ENCODE results near the gene DLG3.

The DLG3 gene

DNA sequence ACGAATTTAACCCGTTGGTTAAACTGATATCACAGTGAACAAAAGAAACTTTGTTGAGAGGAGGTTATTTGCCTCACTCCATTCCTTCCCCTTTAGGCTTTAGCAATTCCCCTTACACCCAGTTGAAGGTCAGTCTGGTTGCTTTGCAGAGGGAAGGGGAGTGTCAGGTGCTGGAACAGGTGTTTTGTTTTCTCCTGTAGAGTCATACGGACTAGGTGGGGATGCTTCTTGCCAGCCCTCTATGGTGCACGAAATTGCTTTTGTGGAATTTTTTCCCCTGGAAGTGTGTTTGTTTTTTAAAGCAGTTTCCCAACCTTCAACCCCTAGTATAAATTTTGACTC is 33.1 kb downstream of the DLG3 start:
- TF ChIP-seq, protein P1, sequence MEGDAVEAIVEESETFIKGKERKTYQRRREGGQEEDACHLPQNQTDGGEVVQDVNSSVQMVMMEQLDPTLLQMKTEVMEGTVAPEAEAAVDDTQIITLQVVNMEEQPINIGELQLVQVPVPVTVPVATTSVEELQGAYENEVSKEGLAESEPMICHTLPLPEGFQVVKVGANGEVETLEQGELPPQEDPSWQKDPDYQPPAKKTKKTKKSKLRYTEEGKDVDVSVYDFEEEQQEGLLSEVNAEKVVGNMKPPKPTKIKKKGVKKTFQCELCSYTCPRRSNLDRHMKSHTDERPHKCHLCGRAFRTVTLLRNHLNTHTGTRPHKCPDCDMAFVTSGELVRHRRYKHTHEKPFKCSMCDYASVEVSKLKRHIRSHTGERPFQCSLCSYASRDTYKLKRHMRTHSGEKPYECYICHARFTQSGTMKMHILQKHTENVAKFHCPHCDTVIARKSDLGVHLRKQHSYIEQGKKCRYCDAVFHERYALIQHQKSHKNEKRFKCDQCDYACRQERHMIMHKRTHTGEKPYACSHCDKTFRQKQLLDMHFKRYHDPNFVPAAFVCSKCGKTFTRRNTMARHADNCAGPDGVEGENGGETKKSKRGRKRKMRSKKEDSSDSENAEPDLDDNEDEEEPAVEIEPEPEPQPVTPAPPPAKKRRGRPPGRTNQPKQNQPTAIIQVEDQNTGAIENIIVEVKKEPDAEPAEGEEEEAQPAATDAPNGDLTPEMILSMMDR (IDR thresholded peaks at IDR 0.05; ENCODE audit: low read depth, low read length), result no peak
- no peak for DNase-seq (ENCODE audit: extremely low read depth, low read depth)

GRCh38 chrX:70478526-70479245 is 34.1 kb downstream of the DLG3 start:
- TF ChIP-seq, protein P1 (IDR thresholded peaks at IDR 0.05; ENCODE audit: low read depth, low read length), result no peak
- no peak for DNase-seq (ENCODE audit: extremely low read depth, low read depth)

DNA sequence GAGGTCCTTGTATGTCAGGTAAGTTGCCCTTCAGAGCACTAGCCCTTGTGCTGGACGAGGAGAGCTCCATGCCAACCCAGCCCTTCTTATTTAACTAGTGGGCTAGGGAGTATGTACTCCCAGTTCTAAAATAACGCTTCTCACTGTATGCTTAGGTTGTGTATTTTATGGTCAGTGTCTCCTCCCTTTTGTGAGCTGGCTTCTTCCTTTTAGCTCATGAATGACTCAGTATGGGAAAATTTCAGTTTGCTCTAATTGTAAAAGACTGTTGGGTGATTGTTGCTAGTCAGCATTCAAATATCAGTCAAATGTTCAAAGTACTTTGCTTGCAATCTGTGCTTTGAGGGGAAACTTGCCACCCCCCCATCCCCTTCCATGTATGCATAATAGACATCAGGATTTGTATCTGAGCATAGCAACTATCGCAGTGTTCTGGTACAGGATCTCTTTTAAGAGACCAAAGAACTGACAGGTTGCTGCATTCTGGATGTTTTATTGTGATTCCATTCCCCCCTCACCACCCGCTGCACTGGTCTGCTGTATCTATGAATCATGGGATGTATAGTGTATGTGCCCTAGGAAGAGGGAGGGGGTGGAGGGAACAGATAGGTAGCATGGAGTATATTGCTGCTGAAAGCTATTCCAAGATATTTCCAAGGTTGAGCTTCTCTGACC is 34.7 kb downstream of the DLG3 start:
- no peak for DNase-seq (ENCODE audit: extremely low read depth, low read depth)
- TF ChIP-seq, protein P1 (IDR thresholded peaks at IDR 0.05; ENCODE audit: low read depth, low read length), result no peak

GRCh38 chrX:70479922-70480659 is 35.5 kb downstream of the DLG3 start:
- DNase-seq (ENCODE audit: extremely low read depth, low read depth), result no peak
- TF ChIP-seq, protein P1 (IDR thresholded peaks at IDR 0.05; ENCODE audit: low read depth, low read length), result no peak

DNA sequence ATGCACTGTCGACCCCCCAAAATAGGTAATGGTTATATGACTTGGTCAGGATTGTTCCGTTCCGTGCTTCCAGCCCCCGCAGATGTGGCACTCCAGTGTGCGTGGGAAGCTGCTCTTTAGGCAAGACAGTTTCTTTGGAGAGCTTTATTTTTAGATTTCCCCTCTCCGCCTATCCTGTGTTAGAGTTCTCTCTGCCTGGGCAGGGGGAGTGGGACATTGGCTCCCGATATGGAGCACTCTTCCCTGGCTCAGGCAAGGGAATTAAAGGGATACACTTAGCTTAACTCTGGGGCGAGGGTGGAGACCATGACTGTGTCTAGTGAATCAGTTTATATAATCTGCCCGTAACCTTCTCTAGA is 36.0 kb downstream of the DLG3 start:
- TF ChIP-seq, protein P1 (IDR thresholded peaks at IDR 0.05; ENCODE audit: low read depth, low read length), result no peak
- DNase-seq (ENCODE audit: extremely low read depth, low read depth), result no peak

- DNase-seq (ENCODE audit: extremely low read depth, low read depth), result no peak
- TF ChIP-seq, protein P1 (IDR thresholded peaks at IDR 0.05; ENCODE audit: low read depth, low read length), result no peak
Measured at GRCh38 chrX:70481471-70482270, 37.0 kb downstream of the DLG3 start.

Measured in AG09319 (cell line).